ENCODE results near the gene VTI1A.

The VTI1A gene

GRCh38 chr10:112793202-112793921 is 346.3 kb downstream of the VTI1A start:
- DNase-seq: no peak

- DNase-seq: no peak
These were observed 347.2 kb downstream of the VTI1A start for GRCh38 chr10:112794201-112794600.

- DNase-seq: no peak
These were observed 348.1 kb downstream of the VTI1A start for GRCh38 chr10:112795067-112795466.

GRCh38 chr10:112797197-112797596 is 350.2 kb downstream of the VTI1A start:
- no peak for DNase-seq

GRCh38 chr10:112797855-112798254 is 350.8 kb downstream of the VTI1A start:
- DNase-seq: no peak

GRCh38 chr10:112799038-112799437 is 352.0 kb downstream of the VTI1A start:
- no peak for DNase-seq

- no peak for DNase-seq
These were observed 352.9 kb downstream of the VTI1A start for GRCh38 chr10:112799726-112800510.

- DNase-seq: no peak
These were observed 354.0 kb downstream of the VTI1A start for GRCh38 chr10:112801004-112801403.

- no peak for DNase-seq
These were observed 354.7 kb downstream of the VTI1A start for GRCh38 chr10:112801748-112802147.

GRCh38 chr10:112802411-112803022 is 355.5 kb downstream of the VTI1A start:
- DNase-seq: no peak

GRCh38 chr10:112803961-112804401 is 357.0 kb downstream of the VTI1A start:
- DNase-seq: no peak

- DNase-seq: no peak
These were observed 358.2 kb downstream of the VTI1A start for GRCh38 chr10:112805254-112805590.

GRCh38 chr10:112805701-112806100 is 358.7 kb downstream of the VTI1A start:
- no peak for DNase-seq

GRCh38 chr10:112807013-112807412 is 360.0 kb downstream of the VTI1A start:
- DNase-seq: no peak

- DNase-seq: no peak
These were observed 362.7 kb downstream of the VTI1A start for GRCh38 chr10:112809736-112810135.

- no peak for DNase-seq
These were observed 363.7 kb downstream of the VTI1A start for GRCh38 chr10:112810711-112811151.

- no peak for DNase-seq
These were observed 364.9 kb downstream of the VTI1A start for GRCh38 chr10:112811741-112812551.

- no peak for DNase-seq
These were observed 365.6 kb downstream of the VTI1A start for GRCh38 chr10:112812586-112812985.

- no peak for DNase-seq
These were observed 367.0 kb downstream of the VTI1A start for GRCh38 chr10:112813866-112814591.

GRCh38 chr10:112815269-112816032 is 368.4 kb downstream of the VTI1A start:
- DNase-seq: no peak

- DNase-seq: no peak
These were observed 369.0 kb downstream of the VTI1A start for GRCh38 chr10:112816033-112816430.

- no peak for DNase-seq
These were observed 369.9 kb downstream of the VTI1A start for GRCh38 chr10:112816891-112817290.
